ENCODE data around the gene RAB6B. TPM values are rescaled to one million over a fixed set of nuclear protein-coding genes. Genes with fewer than 3 reads are reported as not detected.

RAB6B gene
- polyA plus RNA-seq, 1 donor from 2014 or later, result 57.5 TPM

GRCh38 chr3:133831966-133832801, 63.5 kb downstream of the RAB6B start:
- no peak overlapping the region for H3K4me2 ChIP-seq (ENCODE audit: low read length)
- no peak overlapping the region for H3K27ac ChIP-seq (ENCODE audit: low read length)
- no peaks in the 10 kb centered on the region for H3K79me2 ChIP-seq (replicated peaks; ENCODE audit: insufficient read depth, low read length)
- H3K4me3 ChIP-seq (ENCODE audit: low read length), result no peak overlapping the region
- H3K27me3 ChIP-seq (ENCODE audit: insufficient read depth, low read depth, low read length), result no peaks in the 10 kb centered on the region
- H3K9me3 ChIP-seq (ENCODE audit: low read length), result no peaks in the 10 kb centered on the region
- H2AFZ ChIP-seq (ENCODE audit: low read depth, low read length), result no peak overlapping the region
- H3K9ac ChIP-seq (ENCODE audit: low read length), result no peak overlapping the region
- no peaks in the 10 kb centered on the region for H4K20me1 ChIP-seq (ENCODE audit: insufficient read depth)
- no peaks in the 10 kb centered on the region for H3K36me3 ChIP-seq (ENCODE audit: insufficient read depth, low read length)
- H3F3A ChIP-seq (ENCODE audit: insufficient read depth, low read length, poor library complexity, severe bottlenecking), result no peaks in the 10 kb centered on the region
- TF ChIP-seq POLR2AphosphoS5 (IDR thresholded peaks at IDR 0.05) (no peak), MXI1 (conservative IDR thresholded peaks at IDR 0.05; ENCODE audit: poor library complexity, severe bottlenecking) (no peak)
- H3K9me2 ChIP-seq (ENCODE audit: insufficient read depth, low read length), result no peaks in the 10 kb centered on the region

- Histone ChIP-seq H3K79me2 (replicated peaks; ENCODE audit: insufficient read depth, low read length) (no peaks in the 10 kb centered on the region), H3K36me3 (ENCODE audit: insufficient read depth, low read length) (no peaks in the 10 kb centered on the region)
- no peak for TF ChIP-seq TAF1 (IDR thresholded peaks at IDR 0.05; ENCODE audit: low read depth)
- TF ChIP-seq RAD21 (conservative IDR thresholded peaks at IDR 0.05), result no peak
- TF ChIP-seq CTCF (IDR thresholded peaks at IDR 0.05; ENCODE audit: poor library complexity, severe bottlenecking), result no peak
- TF ChIP-seq EZH2 (IDR thresholded peaks at IDR 0.05; ENCODE audit: borderline replicate concordance, insufficient read depth, low read length, poor library complexity, severe bottlenecking), result no peak
- TF ChIP-seq SMC3 (conservative IDR thresholded peaks at IDR 0.05; ENCODE audit: poor library complexity), result no peak
- no peak for TF ChIP-seq REST (IDR thresholded peaks at IDR 0.05; ENCODE audit: borderline replicate concordance)
- no peak for TF ChIP-seq MXI1 (conservative IDR thresholded peaks at IDR 0.05; ENCODE audit: poor library complexity, severe bottlenecking)
Observed at GRCh38 chr3:133830071-133830470, 65.6 kb downstream of the RAB6B start.

More at GRCh38 chr3:133830071-133830470, 65.6 kb downstream of the RAB6B start:
- Histone ChIP-seq H3K4me3 (ENCODE audit: low read length) (no peak overlapping the region), H2AFZ (ENCODE audit: low read depth, low read length) (no peak overlapping the region), H3K27me3 (ENCODE audit: insufficient read depth, low read depth, low read length) (no peaks in the 10 kb centered on the region), H3K9ac (ENCODE audit: low read length) (no peak overlapping the region), H3F3A (ENCODE audit: insufficient read depth, low read length, poor library complexity, severe bottlenecking) (no peaks in the 10 kb centered on the region), H3K9me3 (ENCODE audit: low read length) (no peaks in the 10 kb centered on the region), H3K4me2 (ENCODE audit: low read length) (no peak overlapping the region), H3K9me2 (ENCODE audit: insufficient read depth, low read length) (no peaks in the 10 kb centered on the region), H4K20me1 (ENCODE audit: insufficient read depth) (no peaks in the 10 kb centered on the region), H3K27ac (ENCODE audit: low read length) (no peak overlapping the region)
